HG02759 (cell line): ENCODE data around the gene ZC3H7B.

Source experiments
- ATAC-seq: cut with Tn5 transposase; IDR thresholded peaks from one replicate; pipeline ENCODE4 v1.9.1; 2021; ENCODE audit warnings: mild to moderate bottlenecking, moderate library complexity; ENCODE audit not compliant: unreplicated experiment

The ZC3H7B gene

GRCh38 chr22:41324821-41325528 is 23.6 kb downstream of the ZC3H7B start:
- no peak for ATAC-seq

DNA sequence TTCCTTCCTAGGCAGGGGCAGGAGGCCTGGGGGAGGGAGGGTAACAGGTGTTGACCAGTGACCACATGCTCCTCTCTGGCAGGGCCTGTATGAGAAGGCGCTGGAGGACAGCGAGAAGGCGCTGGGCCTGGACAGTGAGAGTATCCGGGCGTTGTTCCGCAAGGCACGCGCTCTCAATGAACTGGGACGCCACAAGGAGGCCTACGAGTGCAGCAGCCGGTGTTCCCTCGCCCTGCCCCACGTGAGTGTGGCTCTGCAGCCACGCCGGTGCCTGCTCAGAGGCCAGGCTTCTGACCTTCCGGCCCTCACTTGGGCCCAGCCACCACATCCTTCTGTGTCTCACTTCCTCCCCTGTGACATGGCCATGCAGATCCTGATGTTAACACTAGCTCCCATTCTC is 25.8 kb downstream of the ZC3H7B start:
- no peak for ATAC-seq

DNA sequence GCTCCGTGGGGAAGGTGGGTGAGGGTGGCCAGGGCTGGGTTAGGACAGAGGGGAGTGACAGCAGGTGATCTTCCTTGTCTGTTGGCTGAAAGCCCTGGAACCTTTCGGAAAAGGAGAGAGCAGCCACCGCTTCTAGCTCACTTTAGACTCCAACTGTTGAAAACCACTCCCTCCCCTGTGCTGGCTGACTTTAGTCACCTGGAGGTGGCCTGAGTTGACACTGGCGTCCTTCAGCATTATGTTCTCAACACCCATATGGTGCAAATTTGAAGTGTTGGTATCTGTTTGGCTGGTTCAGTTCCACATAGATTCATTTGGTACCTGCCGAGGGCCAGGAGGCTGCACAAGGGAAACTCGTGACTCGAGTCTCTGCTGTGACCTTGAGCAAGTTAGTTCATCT is 28.8 kb downstream of the ZC3H7B start:
- no peak for ATAC-seq

- ATAC-seq = no peak
These were observed 31.1 kb downstream of the ZC3H7B start for GRCh38 chr22:41332217-41332939.

DNA sequence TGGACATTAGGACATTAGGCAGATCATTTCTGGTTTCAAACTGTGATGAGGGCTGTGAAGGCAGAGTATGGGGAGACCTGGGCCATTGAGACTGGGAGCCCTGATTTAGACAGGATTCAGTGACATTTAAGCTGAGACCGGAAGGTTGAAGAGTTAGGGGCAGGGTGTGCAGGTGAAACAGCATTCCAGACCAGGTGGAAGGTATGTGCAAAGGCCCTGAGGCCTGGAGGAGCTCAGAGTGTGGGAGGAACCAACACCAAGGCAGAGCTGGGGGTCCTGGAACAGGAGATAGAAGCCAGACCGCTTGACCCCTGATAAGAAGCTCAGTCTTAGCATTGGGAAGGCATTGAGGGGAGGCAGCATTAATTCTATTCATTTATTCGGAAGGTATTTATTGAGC is 32.5 kb downstream of the ZC3H7B start:
- no peak for ATAC-seq

- ATAC-seq = no peak
These were observed 32.9 kb downstream of the ZC3H7B start for GRCh38 chr22:41334215-41334614.

GRCh38 chr22:41334951-41335635 is 33.8 kb downstream of the ZC3H7B start:
- no peak for ATAC-seq

GRCh38 chr22:41338614-41339212 is 37.4 kb downstream of the ZC3H7B start:
- no peak for ATAC-seq

DNA sequence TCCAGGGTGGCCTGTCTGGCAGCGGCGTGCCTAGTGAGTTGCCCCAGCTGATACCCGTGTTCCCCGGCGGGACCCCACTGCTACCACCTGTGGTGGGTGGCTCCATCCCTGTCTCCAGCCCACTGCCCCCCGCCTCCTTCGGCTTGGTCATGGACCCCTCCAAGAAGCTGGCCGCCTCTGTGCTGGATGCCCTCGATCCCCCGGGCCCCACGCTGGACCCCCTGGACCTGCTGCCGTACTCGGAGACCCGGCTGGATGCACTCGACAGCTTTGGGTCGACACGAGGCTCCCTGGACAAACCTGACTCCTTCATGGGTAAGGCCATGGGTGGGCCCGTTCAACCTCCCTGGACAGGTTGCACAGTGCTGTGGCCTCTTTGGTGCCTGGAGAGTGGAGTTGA is 38.5 kb downstream of the ZC3H7B start:
- no peak for ATAC-seq

- ATAC-seq = no peak
These were observed 39.0 kb downstream of the ZC3H7B start for GRCh38 chr22:41340357-41340756.

DNA sequence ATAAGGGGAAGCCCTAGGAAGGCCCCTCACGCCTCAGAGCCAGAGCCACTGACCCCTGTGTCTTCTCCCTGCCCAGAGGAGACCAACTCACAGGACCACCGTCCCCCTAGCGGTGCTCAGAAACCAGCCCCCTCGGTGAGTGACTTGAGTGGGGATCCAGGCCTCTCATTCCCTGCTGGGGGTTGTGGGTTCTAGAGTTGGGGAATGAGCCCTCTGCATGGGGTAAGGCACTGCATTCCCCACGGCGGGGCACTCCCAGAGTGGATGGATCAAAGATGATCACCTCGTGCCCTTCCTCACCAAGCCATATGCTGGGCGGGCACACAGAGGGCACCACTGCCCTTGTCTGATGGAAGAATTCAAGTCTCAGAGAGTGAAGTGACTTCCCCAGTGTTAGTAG is 39.7 kb downstream of the ZC3H7B start:
- no peak for ATAC-seq

- ATAC-seq = no peak
These were observed 40.7 kb downstream of the ZC3H7B start for GRCh38 chr22:41341990-41342389.

- no peak for ATAC-seq
These were observed 42.0 kb downstream of the ZC3H7B start for GRCh38 chr22:41343300-41343699.

DNA sequence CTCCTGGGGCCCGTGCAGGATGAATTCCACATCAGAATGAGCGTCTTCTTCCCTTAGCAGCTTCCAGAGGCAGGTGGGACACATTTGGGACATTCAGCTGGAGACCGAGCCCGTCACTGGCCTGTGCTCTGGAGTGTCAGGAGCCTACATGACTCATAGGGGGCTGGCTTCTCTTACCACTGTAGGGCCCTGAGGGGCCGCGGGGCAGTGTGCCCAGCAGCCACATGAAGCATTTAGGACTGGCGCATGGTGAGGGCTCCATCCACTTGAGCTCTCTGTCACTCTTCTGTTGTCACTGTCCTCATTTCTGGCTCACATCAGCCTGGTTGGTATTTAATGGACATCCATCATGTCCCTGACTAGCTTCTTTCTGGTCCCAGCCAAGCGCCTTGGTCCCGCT is 42.4 kb downstream of the ZC3H7B start:
- no peak for ATAC-seq

DNA sequence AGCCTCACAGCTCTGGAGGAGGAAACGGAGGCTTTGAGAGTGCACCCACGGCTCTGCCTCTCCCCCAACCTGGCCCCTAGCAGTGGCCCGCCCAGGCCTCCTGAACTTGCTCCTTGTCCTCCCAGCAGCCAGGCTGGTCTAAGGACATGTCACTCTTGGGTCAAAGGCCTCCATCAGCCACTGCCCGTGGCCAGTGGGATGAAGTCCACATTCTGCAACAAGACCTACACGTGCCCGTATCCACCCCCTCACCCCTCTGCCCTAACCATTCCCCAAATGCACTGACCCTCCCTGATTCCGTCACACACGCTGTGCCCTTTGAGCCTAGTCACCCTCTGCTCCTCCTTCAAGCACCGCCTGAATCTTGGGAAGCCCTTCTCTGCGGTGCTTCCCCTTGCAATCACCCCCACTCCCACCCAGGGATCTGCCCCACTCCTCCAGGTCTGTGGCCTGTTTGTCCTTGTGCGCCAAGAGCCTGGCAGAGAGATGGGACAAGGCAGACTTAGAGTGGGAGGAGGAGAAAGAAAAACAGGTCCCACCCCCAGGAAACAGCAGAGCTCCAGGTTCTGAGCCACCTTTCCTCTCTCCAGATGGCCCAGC is 43.0 kb downstream of the ZC3H7B start:
- ATAC-seq = no peak

DNA sequence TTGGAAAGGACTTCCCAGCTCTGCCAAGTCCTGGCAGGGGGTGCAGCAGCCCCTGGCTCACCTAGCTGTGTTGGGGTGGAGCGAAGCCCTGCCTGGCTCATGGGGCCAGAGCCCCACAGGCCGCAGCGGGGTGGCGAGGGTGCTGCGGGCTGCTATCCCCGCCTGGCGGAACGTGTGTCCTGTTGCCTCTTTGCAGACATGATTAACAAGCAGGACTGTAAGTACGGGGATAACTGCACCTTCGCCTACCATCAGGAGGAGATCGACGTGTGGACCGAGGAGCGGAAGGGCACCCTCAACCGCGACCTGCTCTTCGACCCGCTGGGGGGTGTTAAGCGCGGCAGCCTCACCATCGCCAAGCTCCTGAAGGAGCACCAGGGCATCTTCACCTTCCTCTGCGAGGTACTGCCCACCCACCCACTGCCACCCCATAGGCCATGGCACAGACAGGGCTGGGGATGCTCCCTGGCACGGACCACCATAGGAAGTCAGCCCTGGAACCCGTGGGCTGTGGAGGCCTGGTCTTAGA is 44.5 kb downstream of the ZC3H7B start:
- ATAC-seq = no peak

GRCh38 chr22:41347066-41347859 is 45.9 kb downstream of the ZC3H7B start:
- ATAC-seq = no peak

DNA sequence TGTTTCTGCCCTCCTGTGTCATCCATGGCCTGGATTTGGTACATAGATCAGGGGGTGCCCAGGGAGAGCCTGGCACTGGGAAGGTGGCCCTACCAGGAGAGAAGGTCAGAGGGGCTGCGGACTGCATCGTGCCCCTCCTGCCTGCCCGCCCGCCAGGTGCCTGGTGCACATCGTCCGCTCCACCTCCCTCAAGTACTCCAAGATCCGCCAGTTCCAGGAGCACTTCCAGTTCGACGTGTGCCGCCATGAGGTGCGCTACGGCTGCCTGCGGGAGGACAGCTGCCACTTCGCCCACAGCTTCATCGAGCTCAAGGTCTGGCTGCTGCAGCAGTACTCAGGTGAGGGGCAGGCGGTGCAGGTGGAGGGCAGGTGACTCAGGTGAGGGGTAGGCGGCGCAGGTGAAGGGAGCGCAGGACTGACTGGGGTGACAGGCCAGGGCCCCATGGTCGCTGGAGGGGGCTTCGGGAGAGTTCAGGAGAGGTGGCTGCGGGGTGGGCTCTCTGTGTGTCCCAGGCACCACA is 47.7 kb downstream of the ZC3H7B start:
- no peak for ATAC-seq

- no peak for ATAC-seq
These were observed 48.8 kb downstream of the ZC3H7B start for GRCh38 chr22:41350087-41350486.

DNA sequence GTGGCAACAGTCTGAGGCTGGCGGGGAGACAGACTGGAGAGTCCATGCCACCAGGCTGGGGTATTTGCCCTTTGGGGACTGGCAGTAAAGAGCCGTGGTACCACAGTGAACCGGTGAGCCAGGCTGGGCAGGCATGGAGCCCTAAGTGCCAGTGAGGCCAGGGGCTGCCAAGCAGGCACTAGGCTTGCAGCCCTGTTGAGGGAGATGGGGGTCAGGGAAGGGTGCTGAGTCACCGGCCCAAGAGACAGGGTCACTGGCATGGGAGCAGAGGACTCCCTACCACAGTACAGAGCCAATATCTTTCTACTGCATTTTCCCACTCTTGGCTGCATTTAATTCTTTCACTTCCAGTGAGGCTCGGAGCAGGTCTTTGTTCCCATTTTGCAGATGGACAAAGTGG is 49.7 kb downstream of the ZC3H7B start:
- no peak for ATAC-seq
